B cell (primary cell): ENCODE measurements around the gene PRUNE2.

ENCODE experiments used
- EZH2 ChIP-seq: IDR thresholded peaks from 2 replicates; pipeline ENCODE4 v1.6.1; 2012; ENCODE audit warnings: borderline replicate concordance, low read depth, mild to moderate bottlenecking, moderate library complexity, low read length; ENCODE audit not compliant: insufficient read depth, poor library complexity, severe bottlenecking
- TF ChIP-seq, protein P1 (sequence below): fragments of 200-600 bp; IDR thresholded peaks from one replicate; pipeline ENCODE4 v1.8.0; 2022; ENCODE audit warnings: antibody characterized with exemption, mild to moderate bottlenecking

- TF ChIP-seq, protein P1, sequence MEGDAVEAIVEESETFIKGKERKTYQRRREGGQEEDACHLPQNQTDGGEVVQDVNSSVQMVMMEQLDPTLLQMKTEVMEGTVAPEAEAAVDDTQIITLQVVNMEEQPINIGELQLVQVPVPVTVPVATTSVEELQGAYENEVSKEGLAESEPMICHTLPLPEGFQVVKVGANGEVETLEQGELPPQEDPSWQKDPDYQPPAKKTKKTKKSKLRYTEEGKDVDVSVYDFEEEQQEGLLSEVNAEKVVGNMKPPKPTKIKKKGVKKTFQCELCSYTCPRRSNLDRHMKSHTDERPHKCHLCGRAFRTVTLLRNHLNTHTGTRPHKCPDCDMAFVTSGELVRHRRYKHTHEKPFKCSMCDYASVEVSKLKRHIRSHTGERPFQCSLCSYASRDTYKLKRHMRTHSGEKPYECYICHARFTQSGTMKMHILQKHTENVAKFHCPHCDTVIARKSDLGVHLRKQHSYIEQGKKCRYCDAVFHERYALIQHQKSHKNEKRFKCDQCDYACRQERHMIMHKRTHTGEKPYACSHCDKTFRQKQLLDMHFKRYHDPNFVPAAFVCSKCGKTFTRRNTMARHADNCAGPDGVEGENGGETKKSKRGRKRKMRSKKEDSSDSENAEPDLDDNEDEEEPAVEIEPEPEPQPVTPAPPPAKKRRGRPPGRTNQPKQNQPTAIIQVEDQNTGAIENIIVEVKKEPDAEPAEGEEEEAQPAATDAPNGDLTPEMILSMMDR: no peak
- no peak for TF ChIP-seq EZH2
These were observed 133.0 kb downstream of the PRUNE2 start for GRCh38 chr9:76772686-76773445.
